Liver (tissue), 3 donors: ENCODE data around the gene LRRK1.

Experiments
- EGR1 ChIP-seq, 2 donors: IDR thresholded peaks; 2 replicates each; pipeline ENCODE4 v1.6.1; 2016 to 2018; ENCODE audit warnings: antibody characterized with exemption in 2 of 2, low read depth in 2 of 2
- GABPA ChIP-seq, 2 donors: IDR thresholded peaks in 1 of 2; conservative IDR thresholded peaks in 1 of 2; 2 replicates each; pipeline ENCODE4 v1.6.1; 2016; ENCODE audit warnings: antibody characterized with exemption in 2 of 2, mild to moderate bottlenecking in 1 of 2, moderate library complexity in 1 of 2
- JUND ChIP-seq, 2 donors: IDR thresholded peaks; 2 replicates each; pipeline ENCODE4 v1.6.1; 2016; ENCODE audit warnings: antibody characterized with exemption in 2 of 2
- TAF1 ChIP-seq: conservative IDR thresholded peaks from 2 replicates; pipeline ENCODE4 v1.6.1; 2016; ENCODE audit warnings: antibody characterized with exemption, mild to moderate bottlenecking
- YY1 ChIP-seq: IDR thresholded peaks from 2 replicates; pipeline ENCODE4 v1.6.1; 2016; ENCODE audit warnings: antibody characterized with exemption, mild to moderate bottlenecking
- TF ChIP-seq, protein P1 (sequence below): fragments of 150-350 bp; IDR thresholded peaks from 2 replicates; pipeline ENCODE4 v1.5.1; 2017; ENCODE audit warnings: improper control_type of control experiment, low read depth, low read length; ENCODE audit not compliant: missing input control
- TF ChIP-seq, protein P2 (sequence below): IDR thresholded peaks from 2 replicates; pipeline ENCODE4 v1.6.1; 2016; ENCODE audit warnings: antibody characterized with exemption, mild to moderate bottlenecking
- TF ChIP-seq, protein P3 (sequence below): IDR thresholded peaks from 2 replicates; pipeline ENCODE4 v1.6.1; 2016; ENCODE audit warnings: antibody characterized with exemption
- donor health status: healthy.
- donor health status: healthy.

GRCh38 chr15:100898152-100898490 is 21.0 kb upstream of the LRRK1 start:
- TF ChIP-seq, protein P1, sequence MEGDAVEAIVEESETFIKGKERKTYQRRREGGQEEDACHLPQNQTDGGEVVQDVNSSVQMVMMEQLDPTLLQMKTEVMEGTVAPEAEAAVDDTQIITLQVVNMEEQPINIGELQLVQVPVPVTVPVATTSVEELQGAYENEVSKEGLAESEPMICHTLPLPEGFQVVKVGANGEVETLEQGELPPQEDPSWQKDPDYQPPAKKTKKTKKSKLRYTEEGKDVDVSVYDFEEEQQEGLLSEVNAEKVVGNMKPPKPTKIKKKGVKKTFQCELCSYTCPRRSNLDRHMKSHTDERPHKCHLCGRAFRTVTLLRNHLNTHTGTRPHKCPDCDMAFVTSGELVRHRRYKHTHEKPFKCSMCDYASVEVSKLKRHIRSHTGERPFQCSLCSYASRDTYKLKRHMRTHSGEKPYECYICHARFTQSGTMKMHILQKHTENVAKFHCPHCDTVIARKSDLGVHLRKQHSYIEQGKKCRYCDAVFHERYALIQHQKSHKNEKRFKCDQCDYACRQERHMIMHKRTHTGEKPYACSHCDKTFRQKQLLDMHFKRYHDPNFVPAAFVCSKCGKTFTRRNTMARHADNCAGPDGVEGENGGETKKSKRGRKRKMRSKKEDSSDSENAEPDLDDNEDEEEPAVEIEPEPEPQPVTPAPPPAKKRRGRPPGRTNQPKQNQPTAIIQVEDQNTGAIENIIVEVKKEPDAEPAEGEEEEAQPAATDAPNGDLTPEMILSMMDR: no peak
- TF ChIP-seq, protein P2, sequence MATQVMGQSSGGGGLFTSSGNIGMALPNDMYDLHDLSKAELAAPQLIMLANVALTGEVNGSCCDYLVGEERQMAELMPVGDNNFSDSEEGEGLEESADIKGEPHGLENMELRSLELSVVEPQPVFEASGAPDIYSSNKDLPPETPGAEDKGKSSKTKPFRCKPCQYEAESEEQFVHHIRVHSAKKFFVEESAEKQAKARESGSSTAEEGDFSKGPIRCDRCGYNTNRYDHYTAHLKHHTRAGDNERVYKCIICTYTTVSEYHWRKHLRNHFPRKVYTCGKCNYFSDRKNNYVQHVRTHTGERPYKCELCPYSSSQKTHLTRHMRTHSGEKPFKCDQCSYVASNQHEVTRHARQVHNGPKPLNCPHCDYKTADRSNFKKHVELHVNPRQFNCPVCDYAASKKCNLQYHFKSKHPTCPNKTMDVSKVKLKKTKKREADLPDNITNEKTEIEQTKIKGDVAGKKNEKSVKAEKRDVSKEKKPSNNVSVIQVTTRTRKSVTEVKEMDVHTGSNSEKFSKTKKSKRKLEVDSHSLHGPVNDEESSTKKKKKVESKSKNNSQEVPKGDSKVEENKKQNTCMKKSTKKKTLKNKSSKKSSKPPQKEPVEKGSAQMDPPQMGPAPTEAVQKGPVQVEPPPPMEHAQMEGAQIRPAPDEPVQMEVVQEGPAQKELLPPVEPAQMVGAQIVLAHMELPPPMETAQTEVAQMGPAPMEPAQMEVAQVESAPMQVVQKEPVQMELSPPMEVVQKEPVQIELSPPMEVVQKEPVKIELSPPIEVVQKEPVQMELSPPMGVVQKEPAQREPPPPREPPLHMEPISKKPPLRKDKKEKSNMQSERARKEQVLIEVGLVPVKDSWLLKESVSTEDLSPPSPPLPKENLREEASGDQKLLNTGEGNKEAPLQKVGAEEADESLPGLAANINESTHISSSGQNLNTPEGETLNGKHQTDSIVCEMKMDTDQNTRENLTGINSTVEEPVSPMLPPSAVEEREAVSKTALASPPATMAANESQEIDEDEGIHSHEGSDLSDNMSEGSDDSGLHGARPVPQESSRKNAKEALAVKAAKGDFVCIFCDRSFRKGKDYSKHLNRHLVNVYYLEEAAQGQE: no peak
- TF ChIP-seq YY1 (no peak), TAF1 (no peak), GABPA (IDR thresholded peaks at IDR 0.05 in 1 of 2, conservative IDR thresholded peaks at IDR 0.05 in 1 of 2) (no peak), EGR1 (IDR thresholded peaks at IDR 0.05; ENCODE audit: low read depth in 2 of 2) (no peak), JUND (IDR thresholded peaks at IDR 0.05) (no peak)
- TF ChIP-seq, protein P3, sequence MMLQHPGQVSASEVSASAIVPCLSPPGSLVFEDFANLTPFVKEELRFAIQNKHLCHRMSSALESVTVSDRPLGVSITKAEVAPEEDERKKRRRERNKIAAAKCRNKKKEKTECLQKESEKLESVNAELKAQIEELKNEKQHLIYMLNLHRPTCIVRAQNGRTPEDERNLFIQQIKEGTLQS: no peak
